ENCODE data around the gene CLEC11A. TPM values are rescaled to one million over a fixed set of nuclear protein-coding genes. Genes with fewer than 3 reads are reported as not detected.

CLEC11A gene
- total RNA-seq, 1 donor from 2014 or later, result 4.0 TPM

DNA sequence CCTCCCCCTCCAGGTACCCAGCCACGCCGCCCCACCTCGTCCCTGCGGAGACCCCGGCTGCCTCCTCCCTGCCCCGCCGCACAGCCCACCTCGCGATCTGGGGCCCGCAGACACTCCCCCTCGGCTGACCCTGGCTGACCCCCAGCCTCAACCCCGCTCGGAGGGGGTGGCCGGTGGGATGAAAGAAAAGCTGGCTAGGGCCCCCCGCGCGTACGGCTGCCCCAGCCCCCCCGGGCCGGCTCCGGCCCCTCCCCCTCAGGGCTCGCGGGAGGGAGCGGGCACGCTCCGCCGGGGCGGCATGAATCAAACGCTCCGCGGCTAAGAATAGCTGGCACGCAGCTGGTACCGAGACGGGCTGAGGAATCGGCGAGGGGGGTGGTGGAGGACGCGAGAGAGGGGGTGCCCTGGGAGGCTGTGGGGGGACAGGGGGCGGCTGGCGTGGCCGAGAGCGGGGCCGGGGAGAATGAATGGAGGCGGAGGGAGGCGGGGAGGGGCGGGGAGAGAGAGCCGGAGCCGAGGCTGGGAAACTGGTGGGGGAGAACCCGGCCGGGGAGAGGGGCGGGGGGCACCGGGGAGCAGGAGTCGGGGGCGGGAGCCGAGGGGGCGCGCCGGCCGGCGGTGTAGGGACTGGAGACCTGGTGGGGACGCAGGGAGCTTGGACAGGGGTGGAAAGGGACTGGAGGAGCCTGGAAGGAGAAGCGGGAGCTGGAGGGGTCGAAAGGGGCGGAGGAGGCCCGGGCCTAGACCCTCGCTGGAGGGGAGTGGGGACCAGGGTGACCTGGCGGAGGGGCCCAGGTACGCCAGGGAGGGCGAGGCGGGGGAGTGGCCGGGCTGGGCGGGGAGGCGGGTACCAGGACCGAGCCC, 4.7 kb upstream of the CLEC11A start:
- peaks cover 6% of the 10 kb centered on the region for H3K9me3 Mint-ChIP-seq (ENCODE audit: unreplicated experiment)
- TF ChIP-seq CTCF (IDR thresholded peaks at IDR 0.05; ENCODE audit: partially characterized antibody, unreplicated experiment), result no peak
- H3K4me1 Mint-ChIP-seq (ENCODE audit: low read depth, unreplicated experiment), result peaks cover 13% of the 10 kb centered on the region
- peaks cover 33% of the 10 kb centered on the region for H3K27me3 Mint-ChIP-seq (ENCODE audit: unreplicated experiment)
- H3K27ac Mint-ChIP-seq (ENCODE audit: unreplicated experiment), result no peak overlapping the region
- DNase-seq, result peak; percentile 46
- H3K36me3 Mint-ChIP-seq (ENCODE audit: unreplicated experiment), result no peaks in the 10 kb centered on the region
- peak overlapping the region; percentile 38 for H3K4me3 Mint-ChIP-seq (ENCODE audit: unreplicated experiment)

DNA sequence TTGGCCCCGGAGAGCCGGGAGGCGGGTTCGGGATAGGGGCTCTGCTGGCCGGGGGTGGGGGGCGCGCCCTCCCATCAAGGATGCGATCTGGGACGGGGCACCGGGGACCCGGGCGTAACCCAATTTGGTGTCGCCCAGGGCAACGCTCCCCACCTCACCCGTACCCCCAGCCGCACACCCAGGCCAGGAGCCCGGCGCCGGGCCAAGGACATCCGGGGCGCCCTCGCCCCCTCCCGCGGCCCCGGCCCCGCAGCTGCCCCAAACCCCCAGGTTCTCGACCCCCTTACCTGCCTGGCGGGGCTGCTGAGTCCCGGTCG, 4.1 kb upstream of the CLEC11A start:
- peaks cover 38% of the 10 kb centered on the region for H3K27me3 Mint-ChIP-seq (ENCODE audit: unreplicated experiment)
- H3K9me3 Mint-ChIP-seq (ENCODE audit: unreplicated experiment), result peaks cover 8% of the 10 kb centered on the region

DNA sequence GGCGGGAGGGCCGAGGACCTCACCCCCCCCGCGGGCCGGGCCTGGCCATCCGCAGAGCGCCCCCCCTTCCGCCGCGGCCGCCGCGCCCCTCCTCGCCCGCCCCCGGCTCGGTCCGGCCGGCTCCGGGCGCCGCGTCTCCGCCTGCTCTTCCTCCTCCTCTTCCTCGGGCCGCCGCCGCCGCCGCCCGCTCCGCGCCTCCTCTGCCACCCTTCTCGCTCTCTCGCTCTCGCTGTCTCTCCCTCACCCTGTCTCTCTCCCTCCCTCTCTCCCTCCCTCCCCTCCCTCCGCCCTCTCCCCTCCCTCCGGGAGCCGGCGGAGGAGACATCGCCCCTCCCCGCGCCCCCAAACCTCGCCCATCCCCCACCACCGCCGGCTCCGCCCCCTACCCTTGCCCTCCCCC, 3.6 kb upstream of the CLEC11A start, which contains the start of gene SHANK1:
SHANK1 (minus strand) TSS at position 237 of the 400 bp plus-strand sequence. CDS start 2,883 bp downstream, outside the sequence.
- Mint-ChIP-seq H3K36me3 (ENCODE audit: unreplicated experiment) (no peaks in the 10 kb centered on the region), H3K9me3 (ENCODE audit: unreplicated experiment) (peaks cover 8% of the 10 kb centered on the region), H3K4me1 (ENCODE audit: low read depth, unreplicated experiment) (peaks cover 15% of the 10 kb centered on the region), H3K27me3 (ENCODE audit: unreplicated experiment) (peaks cover 38% of the 10 kb centered on the region), H3K27ac (ENCODE audit: unreplicated experiment) (peak within 1 kb of the TSS; percentile 13), H3K4me3 (ENCODE audit: unreplicated experiment) (peak within 1 kb of the TSS; percentile 77)
- DNase-seq, result peak; percentile 57
- TF ChIP-seq CTCF (IDR thresholded peaks at IDR 0.05; ENCODE audit: partially characterized antibody, unreplicated experiment), result no peak

More for the DNA sequence above, 4.1 kb upstream of the CLEC11A start:
- no peak for TF ChIP-seq CTCF (IDR thresholded peaks at IDR 0.05; ENCODE audit: partially characterized antibody, unreplicated experiment)
- DNase-seq, result no peak
- Mint-ChIP-seq H3K4me3 (ENCODE audit: unreplicated experiment) (no peak overlapping the region), H3K36me3 (ENCODE audit: unreplicated experiment) (no peaks in the 10 kb centered on the region), H3K4me1 (ENCODE audit: low read depth, unreplicated experiment) (peaks cover 15% of the 10 kb centered on the region), H3K27ac (ENCODE audit: unreplicated experiment) (no peak overlapping the region)

- TF ChIP-seq CTCF (IDR thresholded peaks at IDR 0.05; ENCODE audit: partially characterized antibody, unreplicated experiment), result no peak
- H3K27ac Mint-ChIP-seq (ENCODE audit: unreplicated experiment), result peak overlapping the region; percentile 13
- H3K4me3 Mint-ChIP-seq (ENCODE audit: unreplicated experiment), result peak overlapping the region; percentile 40
- peaks cover 39% of the 10 kb centered on the region for H3K27me3 Mint-ChIP-seq (ENCODE audit: unreplicated experiment)
- no peak for DNase-seq
- peaks cover 15% of the 10 kb centered on the region for H3K4me1 Mint-ChIP-seq (ENCODE audit: low read depth, unreplicated experiment)
- no peaks in the 10 kb centered on the region for H3K36me3 Mint-ChIP-seq (ENCODE audit: unreplicated experiment)
- H3K9me3 Mint-ChIP-seq (ENCODE audit: unreplicated experiment), result peaks cover 9% of the 10 kb centered on the region
These were observed 2.8 kb upstream of the CLEC11A start for GRCh38 chr19:50720181-50720920.
